GM12878 (cell line): ENCODE results near the gene FAM222B. TPM values are rescaled to one million over a fixed set of nuclear protein-coding genes. Genes with fewer than 3 reads are reported as not detected.
A peak's percentile ranks its signal among the peaks of the same experiment; 100 is the strongest.

Experiments
- ATAC-seq: fragments of 200-7000 bp; cut with Tn5 transposase; 3 replicates; pipeline ENCODE4 v1.9.1; 2020; ENCODE audit warnings: mild to moderate bottlenecking, moderate library complexity
- BruUV-seq: library from RNA; stranded (reverse); fragments of 400-500 nt; replicated peaks from 2 replicates; lab custom pipeline; 2021; lab: Mats Ljungman, UMichigan
- CTCF ChIA-PET: fragments of 300-600 bp; sonication (Branson Sonifier 250); formaldehyde crosslinking; extraction: SDS; loops from one replicate; lab custom pipeline; 2021; ENCODE audit warnings: inconsistent platforms; lab: Yijun Ruan, JAX
- POLR2A ChIA-PET: fragments of 350-600 bp; formaldehyde crosslinking; extraction: SDS; loops from one replicate; lab custom pipeline; 2021; ENCODE audit warnings: inconsistent platforms; lab: Charles Lee
- RAD21 ChIA-PET: fragments of 300-600 bp; sonication (Branson Sonifier 250); formaldehyde crosslinking; loops from one replicate; lab custom pipeline; 2023; ENCODE audit warnings: antibody characterized with exemption; ENCODE audit not compliant: unreplicated experiment; lab: Charles Lee
- SMC1A ChIA-PET: fragments of 300-600 bp; sonication (Branson Sonifier 250); formaldehyde crosslinking; loops from one replicate; lab custom pipeline; 2023; ENCODE audit not compliant: unreplicated experiment, uncharacterized antibody; lab: Charles Lee
- DNase-seq: peaks from one replicate; pipeline ENCODE4 v3.0.0-alpha.2; 2011; ENCODE audit warnings: low read depth, low spot score
- FAIRE-seq: peaks from 3 replicates; lab custom pipeline; 2011; peaks lifted over from hg19 to GRCh38; lab: Jason Lieb, UNC
- H2AFZ ChIP-seq: 2 replicates; pipeline ENCODE4 v1.6.0; 2011; ENCODE audit warnings: low read depth, low read length, control low read depth; ENCODE audit not compliant: control insufficient read depth
- H3K27ac ChIP-seq: 2 replicates; pipeline ENCODE4 v1.5.1; 2011; ENCODE audit warnings: control low read depth; ENCODE audit not compliant: control insufficient read depth, insufficient read depth
- H3K27me3 ChIP-seq, 2 experiments: replicated peaks in 1 of 2; 2 replicates each; pipeline versions ENCODE4 v1.6.0 to v1.6.1; 2011; ENCODE audit warnings: low read length in 1 of 2; ENCODE audit not compliant: control insufficient read depth in 2 of 2, insufficient read depth in 2 of 2
- H3K36me3 ChIP-seq, 2 experiments: 2 replicates each; pipeline ENCODE4 v1.5.1; 2011; ENCODE audit warnings: low read length in 1 of 2; ENCODE audit not compliant: control insufficient read depth in 2 of 2, insufficient read depth in 2 of 2
- H3K4me1 ChIP-seq: 2 replicates; pipeline ENCODE4 v1.6.1; 2011; ENCODE audit warnings: mild to moderate bottlenecking, low read length, moderate library complexity, mixed read lengths; ENCODE audit not compliant: control insufficient read depth, insufficient read depth
- H3K4me2 ChIP-seq: 2 replicates; pipeline ENCODE4 v1.6.0; 2011; ENCODE audit warnings: control low read depth; ENCODE audit not compliant: control insufficient read depth, insufficient read depth
- H3K4me3 ChIP-seq: fragments of 200-600 bp; sonication (generic); 2 replicates; pipeline ENCODE4 v1.5.1; 2016
- H3K79me2 ChIP-seq: 2 replicates; pipeline ENCODE4 v1.6.0; 2011; ENCODE audit warnings: low read length; ENCODE audit not compliant: control insufficient read depth, insufficient read depth
- H3K9ac ChIP-seq: 2 replicates; pipeline ENCODE4 v1.8.0; 2011; ENCODE audit warnings: low read length, control low read depth, mixed read lengths; ENCODE audit not compliant: control insufficient read depth, insufficient read depth
- H3K9me3 ChIP-seq: replicated peaks from 3 replicates; pipeline ENCODE4 v1.5.1; 2011; ENCODE audit warnings: mild to moderate bottlenecking, low read length; ENCODE audit not compliant: control insufficient read depth, insufficient read depth
- H4K20me1 ChIP-seq: 2 replicates; pipeline ENCODE4 v1.6.0; 2011; ENCODE audit not compliant: control insufficient read depth, insufficient read depth
- BHLHE40 ChIP-seq, 2 experiments: fragments of 450-650 bp in 1 of 2; IDR thresholded peaks; 2 replicates each; pipeline ENCODE4 v1.6.1; 2011 to 2017; ENCODE audit warnings: low read depth in 2 of 2, borderline replicate concordance in 1 of 2, improper control_type of control experiment in 1 of 2, low read length in 1 of 2, mild to moderate bottlenecking in 1 of 2
- BMI1 ChIP-seq: fragments of 450-650 bp; IDR thresholded peaks from 2 replicates; pipeline ENCODE4 v1.6.1; 2016; ENCODE audit warnings: mild to moderate bottlenecking, moderate library complexity, borderline replicate concordance
- FOXM1 ChIP-seq: IDR thresholded peaks from 2 replicates; pipeline ENCODE4 v1.6.1; 2012; ENCODE audit warnings: low read depth, mild to moderate bottlenecking, inconsistent platforms, low read length, moderate library complexity
- JUNB ChIP-seq: IDR thresholded peaks from 2 replicates; pipeline ENCODE4 v1.6.1; 2016; ENCODE audit warnings: antibody characterized with exemption, mild to moderate bottlenecking
- MXI1 ChIP-seq: fragments of 150-350 bp; IDR thresholded peaks from 2 replicates; pipeline ENCODE4 v1.6.1; 2011; ENCODE audit warnings: low read depth, mild to moderate bottlenecking, inconsistent platforms, low read length, improper control_type of control experiment
- MYB ChIP-seq: fragments of 150-350 bp; IDR thresholded peaks from 2 replicates; pipeline ENCODE4 v1.6.1; 2014; ENCODE audit warnings: mild to moderate bottlenecking, low read depth, low read length, borderline replicate concordance
- SKIL ChIP-seq: fragments of 450-650 bp; IDR thresholded peaks from 2 replicates; pipeline ENCODE4 v1.6.1; 2017; ENCODE audit warnings: mild to moderate bottlenecking, low read depth, inconsistent platforms; ENCODE audit not compliant: poor library complexity, severe bottlenecking
- SMC3 ChIP-seq: IDR thresholded peaks from 2 replicates; pipeline ENCODE4 v1.6.1; 2011; ENCODE audit warnings: low read length, improper control_type of control experiment, borderline replicate concordance
- SRF ChIP-seq, 2 experiments: IDR thresholded peaks; 2 replicates each; pipeline ENCODE4 v1.6.1; 2011; ENCODE audit warnings: low read depth in 2 of 2, low read length in 2 of 2, mild to moderate bottlenecking in 1 of 2, moderate library complexity in 1 of 2
- ZNF384 ChIP-seq: IDR thresholded peaks from 2 replicates; pipeline ENCODE4 v1.6.1; 2012; ENCODE audit warnings: low read depth, mild to moderate bottlenecking, low read length, improper control_type of control experiment, borderline replicate concordance
- ZNF592 ChIP-seq: fragments of 450-650 bp; IDR thresholded peaks from 2 replicates; pipeline ENCODE4 v1.6.1; 2017; ENCODE audit warnings: mild to moderate bottlenecking, moderate library complexity
- WGBS: methylation state at CpG from one replicate; pipeline ENCODE4 v1.1.6; 2016; ENCODE audit warnings: low lambda C conversion rate; ENCODE audit not compliant: insufficient replicate concordance, insufficient coverage; ENCODE audit errors: missing lambda C conversion rate; 5-methylcytosine and 5-hydroxymethylcytosine counted together
- in situ Hi-C: fragments of 300-500 bp; cut with MboI; formaldehyde crosslinking; loops from 9 replicates; pipeline ENCODE4 v1.14.3; 2018; ENCODE audit warnings: mixed read lengths
- intact Hi-C: fragments of 100-400 bp; cut with micrococcal nuclease; formaldehyde crosslinking; loops from one replicate; pipeline ENCODE4 v1.14.2; 2022; ENCODE audit not compliant: unreplicated experiment
- polyA plus RNA-seq, 11 experiments: library from polyadenylated mRNA; depleted of rRNA in 4 of 11; unstranded in 6 of 11; stranded (reverse) in 5 of 11; fragments of >200 nt; fragmentation: Nextera tagmentation in 4 of 11; fragmentation: Illumina TruSeq in 1 of 11; extraction: Ambion mirVana in 4 of 11; extraction: Trizol in 1 of 11; gene quantifications; 1 replicate in 1 of 11; 2 replicates in 10 of 11; pipeline versions ENCODE4 v1.2.1 to v1.2.3, GENCODE V29; 2011 to 2016; ENCODE audit warnings: inconsistent platforms in 2 of 11, missing spikeins in 2 of 11, low read depth in 1 of 11
- total RNA-seq, 4 experiments: library from RNA; depleted of rRNA in 3 of 4; stranded (reverse); fragments of >200 nt in 3 of 4; fragmentation: Illumina TruSeq in 1 of 4; extraction: Trizol in 1 of 4; gene quantifications; 2 replicates each; pipeline versions ENCODE4 v1.2.1 to v1.2.3, GENCODE V29; 2013 to 2021
- TF ChIP-seq, protein P1 (sequence below), 3 experiments: IDR thresholded peaks in 2 of 3; conservative IDR thresholded peaks in 1 of 3; 2 replicates each; pipeline ENCODE4 v1.5.1; 2011; ENCODE audit warnings: low read depth in 3 of 3, low read length in 3 of 3, mild to moderate bottlenecking in 3 of 3, control low read depth in 2 of 3, moderate library complexity in 2 of 3, inconsistent platforms in 1 of 3, mixed read lengths in 1 of 3; ENCODE audit not compliant: control insufficient read depth in 2 of 3, insufficient read depth in 1 of 3; ENCODE audit errors: extremely low read depth in 1 of 3

FAM222B gene
- total and polyA plus RNA-seq, 10 of the 15 experiments (the other 5 are each of a cell fraction or from before 2014, with no cell fraction given) = 2.8 to 18.3 (median 6.4) TPM

DNA sequence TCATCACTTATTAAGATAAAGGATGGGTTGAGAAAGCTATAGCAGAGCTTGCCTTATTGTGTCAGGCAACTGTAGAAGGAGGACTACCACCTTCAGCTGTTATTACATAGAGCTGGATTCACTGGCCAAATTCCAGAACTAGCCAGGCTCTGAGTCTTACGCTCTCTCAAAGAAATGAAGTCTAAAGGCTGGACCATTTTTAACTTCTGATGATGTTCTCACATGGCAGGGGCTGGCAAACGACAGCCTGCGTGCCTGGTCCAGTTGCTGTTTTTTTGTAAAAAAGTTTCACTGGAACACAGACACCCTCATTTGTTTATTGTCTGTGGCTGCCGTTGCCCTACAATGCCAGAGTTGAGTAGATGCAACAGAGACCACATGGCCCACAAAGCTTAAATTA lies 77.6 kb downstream of the FAM222B start (continued):
- TF ChIP-seq BHLHE40 (IDR thresholded peaks at IDR 0.05; ENCODE audit: borderline replicate concordance in 1 of 2, low read depth in 2 of 2, low read length in 1 of 2) (no peak), FOXM1 (no peak), ZNF384 (no peak), MYB (no peak)

- Histone ChIP-seq H3K79me2 (no peaks in the 10 kb centered on the region), H3K4me3 (no peak overlapping the region), H3K36me3 (peaks cover 10 to 20% of the 10 kb centered on the region in 2 experiments), H3K27ac (peak overlapping the region; percentile 48), H3K9ac (no peak overlapping the region), H3K4me1 (peaks cover 15% of the 10 kb centered on the region), H4K20me1 (no peaks in the 10 kb centered on the region; the same call in 1 of the 2 replicates), H3K9me3 (no peaks in the 10 kb centered on the region), H2AFZ (no peak overlapping the region), H3K4me2 (peak overlapping the region; percentile 59), H3K27me3 (no peaks in the 10 kb centered on the region)
- ATAC-seq (peak; percentile 81), DNase-seq (no peak), FAIRE-seq (peak; percentile 94)
- BruUV-seq = no TSS peak
- ChIA-PET SMC1A (interaction anchor here (0.6 to 4.9 kb wide), 48 partner anchors 10 to 195 kb away, joined by 3 to 60 read pairs (median 5); partner anchors contain the start of genes DHRS13, FAM222B, FLOT2 and NEK8), CTCF (interaction anchor here (0.6 to 7.3 kb wide), 59 partner anchors 10 to 353 kb away, joined by 3 to 175 read pairs (median 9); partner anchors contain the start of genes DHRS13, ERAL1, FAM222B and FLOT2), POLR2A (interaction anchor here (0.5 to 3.6 kb wide), 12 partner anchors 10 to 335 kb away, joined by 3 to 19 read pairs (median 4); partner anchors contain the start of genes DHRS13 and TLCD1), RAD21 (interaction anchor here (0.6 to 6.1 kb wide), 50 partner anchors 9 to 627 kb away, joined by 3 to 109 read pairs (median 5); partner anchors contain the start of genes DHRS13, ERAL1, FAM222B and FLOT2)
- intact Hi-C loops = loop anchor here (1.0 to 5.0 kb wide), 5 partner anchors 37 to 152 kb away; partner anchors contain the start of gene FAM222B
- WGBS = 80% methylated on average over 5 of the region's 5 CpGs
- in situ Hi-C loops = no loop called here
- TF ChIP-seq SKIL (peak; percentile 57), ZNF592 (peak; percentile 37; the same call in 1 of the 2 replicates), SMC3 (peak; percentile 76; the same call in 1 of the 2 replicates), BMI1 (no peak), JUNB (no peak), SRF (IDR thresholded peaks at IDR 0.05; ENCODE audit: low read depth in 2 of 2, low read length in 2 of 2) (no peak), MXI1 (peak; percentile 49; the same call in 1 of the 2 replicates)
- TF ChIP-seq, protein P1, sequence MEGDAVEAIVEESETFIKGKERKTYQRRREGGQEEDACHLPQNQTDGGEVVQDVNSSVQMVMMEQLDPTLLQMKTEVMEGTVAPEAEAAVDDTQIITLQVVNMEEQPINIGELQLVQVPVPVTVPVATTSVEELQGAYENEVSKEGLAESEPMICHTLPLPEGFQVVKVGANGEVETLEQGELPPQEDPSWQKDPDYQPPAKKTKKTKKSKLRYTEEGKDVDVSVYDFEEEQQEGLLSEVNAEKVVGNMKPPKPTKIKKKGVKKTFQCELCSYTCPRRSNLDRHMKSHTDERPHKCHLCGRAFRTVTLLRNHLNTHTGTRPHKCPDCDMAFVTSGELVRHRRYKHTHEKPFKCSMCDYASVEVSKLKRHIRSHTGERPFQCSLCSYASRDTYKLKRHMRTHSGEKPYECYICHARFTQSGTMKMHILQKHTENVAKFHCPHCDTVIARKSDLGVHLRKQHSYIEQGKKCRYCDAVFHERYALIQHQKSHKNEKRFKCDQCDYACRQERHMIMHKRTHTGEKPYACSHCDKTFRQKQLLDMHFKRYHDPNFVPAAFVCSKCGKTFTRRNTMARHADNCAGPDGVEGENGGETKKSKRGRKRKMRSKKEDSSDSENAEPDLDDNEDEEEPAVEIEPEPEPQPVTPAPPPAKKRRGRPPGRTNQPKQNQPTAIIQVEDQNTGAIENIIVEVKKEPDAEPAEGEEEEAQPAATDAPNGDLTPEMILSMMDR (IDR thresholded peaks at IDR 0.05 in 2 of 3, conservative IDR thresholded peaks at IDR 0.05 in 1 of 3; ENCODE audit: control insufficient read depth in 2 of 3, extremely low read depth in 1 of 3, insufficient read depth in 1 of 3, low read depth in 3 of 3, low read length in 3 of 3) = peak; percentile 78 to 94 (median 82)
Observed at GRCh38 chr17:28763804-28764266, 78.8 kb downstream of the FAM222B start.
